Amygdala (tissue), 56 donors: Measurements from ENCODE around the gene DOCK2.

Source experiments
- DNase-seq, 56 donors: peaks; one replicate each; lab custom pipeline; 2025; lab: John Stamatoyannopoulos, UW

The DOCK2 gene

GRCh38 chr5:169847519-169847918 lies 210.4 kb downstream of the DOCK2 start:
- no peak for DNase-seq

GRCh38 chr5:169848271-169848670 lies 211.2 kb downstream of the DOCK2 start:
- no peak for DNase-seq

- DNase-seq = no peak
Observed at GRCh38 chr5:169848792-169849191, 211.7 kb downstream of the DOCK2 start.

GRCh38 chr5:169850409-169850808 lies 213.3 kb downstream of the DOCK2 start:
- no peak for DNase-seq

GRCh38 chr5:169851321-169851850 lies 214.3 kb downstream of the DOCK2 start:
- no peak for DNase-seq

GRCh38 chr5:169856571-169856970 lies 219.5 kb downstream of the DOCK2 start:
- DNase-seq = no peak

GRCh38 chr5:169860585-169860984 lies 223.5 kb downstream of the DOCK2 start:
- DNase-seq = no peak

GRCh38 chr5:169861433-169861832 lies 224.4 kb downstream of the DOCK2 start:
- no peak for DNase-seq

GRCh38 chr5:169861934-169862333 lies 224.9 kb downstream of the DOCK2 start:
- no peak for DNase-seq

- DNase-seq = no peak
Observed at GRCh38 chr5:169862391-169862811, 225.3 kb downstream of the DOCK2 start.

GRCh38 chr5:169864483-169864882 lies 227.4 kb downstream of the DOCK2 start:
- no peak for DNase-seq

- DNase-seq = no peak
Observed at GRCh38 chr5:169867347-169867746, 230.3 kb downstream of the DOCK2 start.

GRCh38 chr5:169869066-169869465 lies 232.0 kb downstream of the DOCK2 start:
- no peak for DNase-seq

- no peak for DNase-seq
Observed at GRCh38 chr5:169870211-169870610, 233.1 kb downstream of the DOCK2 start.

- no peak for DNase-seq
Observed at GRCh38 chr5:169871826-169872490, 234.9 kb downstream of the DOCK2 start.

- DNase-seq = peak in 23 of 56 donors; percentile 1 to 60 (median 18)
Observed at GRCh38 chr5:169873642-169874041, 236.6 kb downstream of the DOCK2 start.

- DNase-seq = no peak
Observed at GRCh38 chr5:169874621-169875020, 237.5 kb downstream of the DOCK2 start.

GRCh38 chr5:169875091-169875728 lies 238.1 kb downstream of the DOCK2 start:
- peak in 2 of 56 donors; percentile 8 to 22 for DNase-seq

- no peak for DNase-seq
Observed at GRCh38 chr5:169875731-169876130, 238.7 kb downstream of the DOCK2 start.

- DNase-seq = no peak
Observed at GRCh38 chr5:169876386-169876785, 239.3 kb downstream of the DOCK2 start.

- DNase-seq = no peak
Observed at GRCh38 chr5:169880012-169880663, 243.1 kb downstream of the DOCK2 start.

- no peak for DNase-seq
Observed at GRCh38 chr5:169880785-169881184, 243.7 kb downstream of the DOCK2 start.
